Measurements from ENCODE around the gene PIM3.

Gene PIM3

DNA sequence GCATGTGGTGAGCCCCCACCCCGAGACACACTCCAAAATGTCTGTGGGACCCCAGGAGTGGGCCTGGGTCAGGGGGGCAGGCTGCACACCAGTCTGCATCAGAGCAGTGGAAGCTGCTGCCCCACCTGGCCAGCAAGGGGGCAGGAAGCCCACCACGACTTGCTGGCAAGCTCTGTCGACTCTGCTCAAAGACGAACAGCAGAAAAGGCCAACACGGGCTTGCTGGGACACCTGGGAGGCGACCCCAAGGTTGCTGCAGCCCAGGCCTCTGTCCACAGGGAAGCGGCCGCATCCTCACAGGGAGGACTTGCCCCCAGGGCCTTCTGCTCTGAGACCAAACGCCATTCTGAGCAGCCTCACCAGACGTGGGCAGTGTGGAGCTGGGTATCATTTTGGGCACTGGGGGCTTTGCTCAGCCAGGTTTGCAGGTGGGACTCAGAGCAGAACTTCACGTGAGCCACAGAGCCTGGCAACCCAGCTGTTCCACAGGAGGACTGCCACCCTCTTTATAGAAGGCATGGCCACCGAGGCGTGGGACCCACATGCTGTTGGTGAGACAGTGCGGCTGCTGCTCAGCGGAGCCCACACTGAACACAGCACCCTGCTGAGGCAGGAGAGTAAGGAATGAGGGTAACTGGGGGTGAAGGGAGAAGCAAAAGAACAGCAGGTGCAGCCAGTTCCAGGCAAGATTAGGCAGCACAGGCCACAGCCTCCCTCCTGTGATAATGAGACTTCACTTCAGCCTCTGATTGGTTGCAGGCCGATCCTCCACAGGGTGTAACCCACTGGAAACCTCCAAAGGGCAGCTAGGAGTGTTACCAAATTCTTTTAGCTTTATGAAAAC is 41.0 kb downstream of the PIM3 start:
- peak; percentile 3 for DNase-seq (ENCODE audit: low spot score)

DNA sequence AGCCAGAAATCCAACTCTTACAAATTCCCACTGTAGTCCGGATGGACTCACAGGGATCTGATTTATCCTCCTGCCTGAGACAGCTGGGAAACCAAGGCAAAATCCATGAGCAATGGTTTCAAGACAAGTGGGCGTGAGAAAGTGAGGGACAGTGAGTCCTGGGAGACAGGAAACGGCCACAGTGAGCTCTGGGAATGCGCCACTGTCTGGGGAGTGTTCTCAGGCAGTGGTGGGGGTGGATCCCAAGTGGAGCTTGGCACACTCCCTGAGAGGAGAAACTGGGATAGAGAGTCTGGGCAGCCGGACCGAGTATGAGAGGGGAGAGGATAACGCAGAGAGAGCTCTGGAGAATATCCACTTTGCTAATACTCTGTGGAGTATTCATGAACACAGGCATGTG is 42.2 kb downstream of the PIM3 start:
- peak; percentile 58 for DNase-seq (ENCODE audit: low spot score)

DNA sequence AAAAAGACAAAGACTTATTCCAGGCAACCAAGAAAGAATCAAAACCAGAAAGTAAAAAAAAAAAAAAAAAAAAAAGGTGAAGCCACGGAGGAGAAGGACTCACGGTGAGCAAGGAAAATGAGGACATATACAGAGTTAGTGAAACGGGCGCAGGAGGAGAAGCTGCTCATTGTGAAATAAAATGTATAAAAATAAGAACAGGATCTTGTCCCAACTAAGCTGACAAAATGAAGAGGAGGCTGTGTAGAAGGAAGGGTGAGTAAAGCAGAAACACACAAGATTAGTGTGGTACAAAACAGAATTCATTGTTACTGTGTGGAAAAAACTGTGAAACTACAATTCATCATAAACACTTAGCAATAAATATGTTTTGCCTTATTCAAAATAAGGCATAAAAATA is 44.3 kb downstream of the PIM3 start:
- DNase-seq (ENCODE audit: low spot score): peak; percentile 1

DNA sequence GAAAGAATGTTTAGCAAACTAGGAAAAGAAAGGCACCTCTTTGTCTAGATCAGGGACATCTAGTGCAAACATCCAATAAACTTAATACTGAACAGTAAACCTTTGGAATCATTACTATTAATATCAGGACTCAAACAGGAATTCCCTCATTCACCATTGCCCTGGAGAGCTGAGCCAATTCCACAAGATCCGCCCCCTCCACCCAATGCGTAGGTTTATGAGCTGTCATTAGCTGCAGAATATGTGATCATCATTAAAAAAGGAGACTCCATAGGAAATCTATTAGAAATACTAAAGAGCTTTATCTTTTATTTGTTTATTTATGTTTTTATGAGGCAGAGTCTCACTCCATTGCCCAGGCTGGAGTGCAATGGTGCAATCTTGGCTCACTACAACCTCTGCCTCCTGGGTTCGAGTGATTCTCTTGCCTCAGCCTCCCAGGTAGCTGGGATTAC is 46.5 kb downstream of the PIM3 start:
- DNase-seq (ENCODE audit: low spot score): no peak

DNA sequence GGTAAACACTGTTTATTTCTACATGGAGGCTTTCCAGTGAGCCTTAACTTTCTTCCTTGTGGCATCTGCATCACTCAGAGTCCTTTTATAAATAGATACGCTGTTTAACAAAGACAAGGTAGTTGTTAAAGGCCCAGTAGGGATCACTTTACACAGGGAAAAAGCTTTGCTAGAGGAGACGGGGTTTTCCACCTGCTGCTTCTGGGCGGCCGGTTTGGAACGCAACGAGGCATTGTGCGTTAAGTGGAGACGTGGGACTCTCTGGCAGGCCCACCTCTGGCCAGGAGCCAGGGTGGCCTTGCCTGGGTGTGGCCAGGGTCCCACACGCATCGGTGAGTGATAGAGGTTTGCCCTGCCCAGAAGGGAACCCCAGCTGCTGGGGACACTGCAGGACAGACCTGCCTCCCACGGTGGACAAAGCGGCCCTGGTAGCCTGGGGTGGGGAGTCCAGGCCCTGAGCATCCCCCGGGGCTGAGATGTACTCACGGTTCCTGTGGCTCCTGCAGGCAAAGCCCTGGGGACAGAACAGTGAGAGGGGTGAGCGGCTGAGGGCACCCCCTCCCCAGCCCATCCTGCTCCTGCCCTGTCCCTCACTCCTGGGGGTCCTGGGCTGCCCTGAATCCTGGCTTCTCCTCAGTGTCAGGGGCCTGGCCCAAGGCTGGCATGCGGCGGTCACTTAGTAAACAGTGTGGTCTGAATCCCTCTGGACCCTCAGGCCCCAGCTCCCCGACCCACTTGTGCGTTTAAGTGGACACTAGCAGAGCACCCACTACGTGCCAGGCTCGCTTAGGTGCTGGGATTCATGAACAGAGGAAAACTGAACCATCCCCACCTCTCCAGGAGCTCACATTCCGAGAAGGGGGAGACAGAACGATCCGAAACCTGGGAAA is 47.8 kb downstream of the PIM3 start:
- DNase-seq (ENCODE audit: low spot score): no peak

DNA sequence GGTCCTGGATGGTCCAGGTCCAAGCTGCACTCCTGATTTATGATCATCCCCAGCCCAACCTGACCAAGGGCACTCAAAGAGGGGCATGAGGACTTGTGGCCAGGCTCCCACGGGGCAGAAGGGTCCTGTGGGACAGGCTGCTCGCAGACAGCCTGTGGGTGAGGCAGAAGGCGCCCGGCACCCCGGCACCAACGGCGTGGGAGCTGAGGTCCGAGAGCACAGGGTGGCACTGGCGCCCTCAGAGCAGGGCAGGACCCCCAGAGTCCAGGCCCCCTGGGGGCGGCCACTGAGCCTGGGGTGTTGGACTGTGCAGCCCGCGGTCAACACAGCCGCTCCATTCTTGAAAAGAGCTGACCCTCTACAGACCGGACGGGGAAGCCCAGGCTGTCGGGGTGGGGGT is 48.7 kb downstream of the PIM3 start:
- no peak for DNase-seq (ENCODE audit: low spot score)

DNA sequence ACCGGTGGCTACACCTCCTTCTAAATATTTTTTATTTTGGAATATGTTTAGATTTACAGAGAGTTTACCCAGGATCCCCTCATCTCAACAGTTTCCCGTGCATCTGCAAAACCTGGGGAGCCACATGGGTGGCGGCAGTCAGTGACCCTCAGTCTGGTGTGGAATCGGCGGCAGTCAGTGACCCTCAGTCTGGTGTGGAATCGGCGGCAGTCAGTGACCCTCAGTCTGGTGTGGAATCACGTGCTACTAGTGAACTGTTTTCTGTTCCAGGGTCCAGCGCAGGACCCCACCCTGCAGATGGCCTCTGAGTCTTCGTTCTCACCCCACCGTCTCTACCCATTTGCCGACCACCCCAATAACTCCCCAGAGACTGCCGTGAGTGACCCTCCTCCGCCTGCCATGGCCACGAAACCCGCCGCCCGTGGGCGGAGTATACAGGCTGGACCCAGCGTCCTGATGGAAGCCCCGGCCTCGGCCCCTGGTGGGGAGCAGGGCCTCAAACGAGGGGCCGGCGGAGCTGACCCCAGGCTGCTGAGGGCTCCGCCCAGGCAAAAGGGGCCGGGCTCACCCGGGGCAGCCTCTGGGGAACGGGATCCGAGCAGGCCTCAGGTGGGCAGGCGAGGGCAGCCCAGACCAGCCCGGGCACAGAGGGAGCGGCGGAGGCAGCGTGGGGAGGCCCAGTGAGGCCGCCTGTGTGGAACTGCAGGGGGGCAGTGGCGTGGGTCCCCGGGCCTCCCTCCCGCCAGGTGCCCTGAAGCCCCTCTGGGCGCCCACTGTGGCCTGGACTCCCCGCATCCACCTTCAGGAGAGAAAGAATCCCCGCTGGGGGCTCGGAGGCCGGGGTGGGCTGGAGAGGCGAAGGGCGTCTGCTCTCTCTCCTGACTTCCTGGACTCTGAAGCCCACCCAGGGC is 49.4 kb downstream of the PIM3 start:
- no peak for DNase-seq (ENCODE audit: low spot score)

DNA sequence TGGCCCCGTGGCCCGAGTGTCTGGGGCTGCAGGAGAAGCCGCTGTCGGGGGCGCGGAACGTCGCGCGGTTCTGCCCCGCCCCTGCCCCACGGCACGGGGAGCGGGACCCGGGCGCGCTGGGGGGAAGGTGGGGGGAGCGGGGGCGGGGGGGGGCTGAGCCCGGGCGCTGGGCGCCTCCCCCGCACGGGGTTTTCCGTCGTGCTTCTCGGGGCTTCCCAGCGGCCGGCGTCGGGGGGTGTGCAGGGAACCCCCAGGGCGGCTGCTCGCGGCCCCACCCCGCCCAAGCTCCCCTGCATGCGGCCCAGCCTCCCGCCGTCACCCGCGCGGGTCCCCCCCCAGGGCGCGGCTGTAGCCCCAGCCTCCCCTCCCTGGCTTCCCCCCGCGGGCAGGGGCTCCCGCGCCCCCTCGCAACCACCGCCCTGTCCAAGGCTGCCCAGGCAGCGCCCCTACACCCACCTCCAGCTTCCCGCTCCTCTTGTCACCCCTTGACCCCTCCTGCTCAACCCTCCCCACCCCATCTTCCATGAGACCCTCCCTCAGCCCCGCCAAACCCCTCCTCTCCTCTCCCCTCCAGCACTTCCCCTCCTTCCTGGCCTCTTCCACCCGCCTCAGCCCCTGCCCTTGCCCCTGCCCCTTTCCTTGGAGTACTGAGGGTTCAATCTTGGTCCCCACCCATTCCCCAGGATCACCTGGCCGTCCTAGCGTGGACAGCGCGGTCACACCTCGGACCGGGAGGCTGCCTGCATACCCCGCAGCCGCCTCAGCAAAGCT is 50.3 kb downstream of the PIM3 start:
- DNase-seq (ENCODE audit: low spot score): no peak

DNA sequence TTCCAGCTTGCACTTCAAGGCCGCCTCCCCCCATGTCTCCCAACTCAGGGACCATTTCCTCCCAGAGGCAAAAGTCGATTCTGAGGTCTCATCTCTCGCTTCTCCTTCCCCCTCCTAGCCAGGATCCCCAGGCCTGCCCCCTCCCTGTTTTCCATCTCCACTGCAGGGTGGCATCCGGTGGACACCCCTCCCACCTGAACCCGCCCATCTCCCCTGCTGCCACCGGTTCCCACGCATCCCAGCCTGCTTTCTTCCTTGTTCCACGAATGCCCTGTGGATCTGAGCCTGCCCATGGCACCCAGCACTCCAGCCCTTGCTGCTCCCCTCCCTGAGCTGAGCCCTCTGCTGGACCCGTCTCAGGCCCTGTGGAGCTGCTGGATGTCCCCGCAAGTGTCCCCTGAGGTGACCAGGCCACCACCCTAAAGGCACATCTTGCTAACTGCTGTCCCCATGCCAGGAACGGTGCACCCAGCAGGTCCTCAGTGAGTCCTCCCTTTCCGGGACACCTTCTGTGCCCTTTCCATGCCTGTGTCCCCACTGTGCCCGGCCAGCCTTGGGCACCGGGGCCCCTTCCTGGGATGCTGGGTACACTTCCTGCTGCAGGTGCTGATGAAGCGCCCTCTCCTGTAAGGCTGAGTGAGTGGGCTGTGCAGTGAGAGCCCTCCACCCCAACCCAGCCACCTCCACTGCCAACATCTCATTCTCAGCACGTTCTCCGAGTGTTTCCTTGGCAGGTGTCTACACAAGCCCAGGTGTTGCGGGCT is 51.1 kb downstream of the PIM3 start:
- no peak for DNase-seq (ENCODE audit: low spot score)

DNA sequence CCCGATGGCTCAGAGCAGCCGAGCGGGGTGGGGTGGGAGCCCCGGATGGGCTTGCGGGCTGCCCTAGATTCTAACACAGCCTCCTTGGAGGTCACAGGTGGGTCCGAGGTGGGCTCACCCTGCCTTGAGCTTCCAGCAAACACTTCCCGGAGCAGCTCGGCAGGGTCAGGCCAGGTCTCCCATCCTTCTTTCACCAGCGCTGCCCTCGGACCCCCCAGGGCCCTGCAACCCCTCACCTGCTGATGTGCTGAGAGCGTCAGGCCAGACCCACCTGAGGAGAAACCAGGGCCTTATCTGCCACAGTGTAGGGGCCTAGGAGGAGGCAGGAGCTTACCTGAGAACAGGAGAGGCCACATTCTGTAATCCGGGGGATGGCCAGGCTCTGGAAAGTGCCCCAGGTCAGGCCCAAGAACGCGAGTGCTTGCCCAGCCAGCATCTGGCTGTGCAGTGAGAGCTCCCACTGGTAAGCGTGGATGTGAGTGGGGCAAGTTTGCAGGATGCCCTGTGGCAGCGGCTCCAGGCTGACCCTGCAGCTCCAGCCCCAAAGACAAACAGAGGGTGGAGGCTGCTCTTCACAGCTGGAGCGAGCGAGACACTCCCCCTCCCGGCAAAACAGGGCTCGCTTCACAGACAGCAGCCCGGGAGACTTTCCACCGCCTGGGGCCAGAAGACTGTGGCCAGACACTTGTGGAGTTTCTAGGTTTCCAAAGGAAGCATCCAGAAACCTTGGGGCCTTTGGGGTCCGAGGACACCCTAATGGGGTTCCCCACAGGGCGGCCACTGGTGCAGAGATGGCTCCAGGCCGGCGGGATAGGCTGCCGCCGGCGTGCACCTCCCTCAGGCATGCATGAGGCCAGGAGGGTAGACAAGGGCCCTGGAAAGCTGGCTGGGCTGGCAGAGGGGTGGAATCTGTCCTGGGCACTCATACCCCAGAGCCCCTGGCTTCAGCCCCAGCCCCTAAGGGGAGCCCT is 51.9 kb downstream of the PIM3 start, which contains the start of gene IL17REL:
Gene IL17REL (minus strand): TSS at position 555 of the 971 bp plus-strand sequence. CDS start 119 bp downstream, at position 436.
- no peak for DNase-seq (ENCODE audit: low spot score)
